G401 (cell line): Measurements from ENCODE around the gene CELF4. TPM values are rescaled to one million over a fixed set of nuclear protein-coding genes. Genes with fewer than 3 reads are reported as not detected.

Experiments used
- DNase-seq: peaks from one replicate; pipeline ENCODE4 v3.0.0-alpha.2; 2015; ENCODE audit warnings: low spot score
- in situ Hi-C: cut with HindIII; loops from 2 replicates; pipeline ENCODE4 v1.10.0; 2016; ENCODE audit warnings: low sequenced_read_pairs, mixed read lengths
- total RNA-seq: library from RNA; depleted of rRNA; stranded (reverse); fragments of >200 nt; shearing (Covaris generic); gene quantifications from 2 replicates; pipeline ENCODE4 v1.2.3, GENCODE V29; 2014

CELF4 gene
- total RNA-seq, 1 experiment from 2014 or later: not detected

GRCh38 chr18:37456873-37457272 is 108.7 kb downstream of the CELF4 start:
- in situ Hi-C loops: no loop called here

DNA sequence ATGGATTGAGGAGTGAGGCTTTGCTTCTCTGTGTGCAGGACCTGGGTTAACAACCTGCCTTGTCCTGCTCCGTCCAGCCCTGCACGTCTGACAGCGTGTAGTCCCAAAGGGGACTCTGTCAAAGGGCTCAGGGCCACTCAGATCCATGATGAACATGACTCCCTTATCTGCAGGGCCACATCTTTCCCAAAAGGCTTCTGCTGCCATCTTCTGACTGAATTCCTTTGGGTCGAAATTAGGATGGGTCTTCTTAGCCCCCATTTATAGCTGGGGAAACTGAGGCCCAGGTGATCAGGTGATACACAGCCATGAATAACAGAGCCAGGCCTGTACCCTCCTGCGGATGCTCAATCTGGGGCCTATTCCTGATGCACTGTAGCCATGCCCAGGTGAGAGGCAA is 109.2 kb downstream of the CELF4 start:
- in situ Hi-C loops: no loop called here
- no peak for DNase-seq

More at GRCh38 chr18:37456873-37457272, 108.7 kb downstream of the CELF4 start:
- DNase-seq: no peak

DNA sequence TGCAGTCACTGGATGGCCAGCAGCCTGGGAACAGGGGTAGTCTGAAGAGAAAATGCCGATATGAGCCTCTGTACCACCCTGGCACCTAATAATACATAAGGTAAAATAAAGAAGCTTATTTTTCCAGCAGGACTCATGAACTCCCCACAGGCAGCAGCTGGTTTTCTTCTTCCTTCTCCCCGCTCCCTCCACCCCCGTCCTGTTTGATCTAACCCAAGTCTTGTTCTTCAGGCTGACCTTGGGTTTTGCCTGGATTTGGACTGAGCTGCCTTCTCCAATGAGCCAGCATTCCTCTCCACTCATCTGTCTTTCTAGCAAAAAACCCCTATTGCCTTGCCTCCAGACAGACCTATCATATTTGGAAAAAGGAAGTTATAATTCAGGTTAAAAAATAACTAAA is 111.8 kb downstream of the CELF4 start:
- DNase-seq: no peak
- in situ Hi-C loops: no loop called here

DNA sequence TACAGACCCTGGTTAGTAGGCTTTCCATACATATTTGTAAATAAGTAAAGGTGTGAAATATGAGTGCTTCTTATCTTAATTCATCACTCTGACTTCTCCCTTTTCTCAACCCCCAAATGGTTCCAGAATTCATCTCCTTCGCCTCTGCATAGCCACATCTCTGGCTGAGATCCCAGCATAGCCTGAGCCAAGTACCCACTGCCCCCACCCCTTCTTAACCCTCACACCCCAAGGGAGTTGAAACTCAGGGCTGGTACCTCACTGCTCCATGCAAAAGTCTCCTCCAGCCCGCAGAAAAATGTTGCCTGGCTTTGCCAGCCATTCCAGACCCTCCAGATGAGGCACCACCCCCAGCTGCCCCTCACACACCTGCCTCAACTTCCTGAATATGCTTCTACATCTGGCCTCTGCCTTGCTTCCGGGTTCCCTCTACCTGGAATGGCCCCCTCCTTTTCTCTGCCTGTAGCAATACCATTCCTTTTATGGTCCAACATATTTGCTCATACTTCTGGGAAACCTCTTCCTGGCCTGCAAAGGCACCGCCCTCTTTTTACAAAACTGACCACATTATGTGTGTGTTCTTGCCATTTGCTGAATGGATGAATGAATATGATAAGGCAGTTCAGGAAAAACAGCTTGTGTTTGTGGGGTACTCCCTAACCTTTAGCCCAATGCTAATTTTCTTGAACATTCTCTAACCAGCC is 112.8 kb downstream of the CELF4 start:
- DNase-seq: no peak
- in situ Hi-C loops: no loop called here

GRCh38 chr18:37452015-37452414 is 113.6 kb downstream of the CELF4 start:
- DNase-seq: peak; percentile 50
- in situ Hi-C loops: no loop called here

DNA sequence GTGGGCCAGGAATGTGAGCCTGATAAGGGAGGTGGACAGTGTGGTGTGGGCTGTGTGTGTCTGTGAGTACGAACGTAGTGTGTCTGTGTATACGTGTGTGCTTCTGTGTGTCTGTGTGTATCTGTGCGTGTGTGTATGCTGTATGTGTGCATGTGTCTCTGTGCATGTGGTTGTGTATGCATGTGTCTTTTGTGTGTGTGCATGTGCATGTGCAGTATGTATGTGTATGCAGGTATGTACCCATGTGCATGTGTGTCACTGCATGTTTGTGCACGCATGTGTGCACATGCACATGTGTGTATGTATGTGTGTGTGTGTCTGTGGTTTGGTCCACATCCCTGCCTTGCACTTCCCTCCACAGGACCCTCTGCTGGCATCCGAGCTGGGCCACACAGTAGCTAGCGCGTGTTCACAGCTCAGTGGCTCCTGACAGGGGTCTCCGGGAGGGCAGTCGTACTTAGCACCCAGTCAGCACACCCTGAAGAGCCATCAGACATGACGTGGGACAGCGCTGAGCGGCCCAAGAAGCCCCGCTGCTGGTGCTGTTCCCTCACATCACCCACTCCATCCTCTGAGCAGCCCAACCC is 114.3 kb downstream of the CELF4 start:
- DNase-seq: no peak
- in situ Hi-C loops: no loop called here

GRCh38 chr18:37450434-37451132 is 115.0 kb downstream of the CELF4 start:
- DNase-seq: no peak
- in situ Hi-C loops: no loop called here

- no peak for DNase-seq
- in situ Hi-C loops: no loop called here
These were observed 116.0 kb downstream of the CELF4 start for GRCh38 chr18:37449618-37450017.

DNA sequence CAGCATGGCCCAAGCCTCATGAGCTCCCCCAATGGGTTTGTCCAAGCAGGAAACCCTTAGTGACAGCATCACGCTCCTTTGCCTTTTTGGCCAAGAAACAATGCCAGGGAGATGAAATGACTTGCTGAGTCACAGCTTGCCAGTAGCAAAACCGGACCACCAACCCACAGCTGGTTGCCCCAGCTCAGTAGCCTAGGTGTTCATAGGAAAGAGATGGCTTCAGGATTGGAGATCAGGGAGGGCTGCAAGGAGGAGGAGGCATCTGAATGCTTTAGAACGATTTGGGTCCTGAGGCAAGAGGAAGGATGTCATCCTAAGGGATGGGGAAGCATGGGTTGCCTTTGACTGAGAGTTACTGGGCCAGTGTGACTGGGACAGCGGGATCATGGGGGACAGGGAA is 116.7 kb downstream of the CELF4 start:
- in situ Hi-C loops: no loop called here

GRCh38 chr18:37447962-37448888 is 117.4 kb downstream of the CELF4 start:
- DNase-seq: peak; percentile 63
- in situ Hi-C loops: no loop called here

More for the DNA sequence above, 116.7 kb downstream of the CELF4 start:
- no peak for DNase-seq

GRCh38 chr18:37445836-37446235 is 119.8 kb downstream of the CELF4 start:
- in situ Hi-C loops: no loop called here
- DNase-seq: no peak

- DNase-seq: no peak
- in situ Hi-C loops: no loop called here
These were observed 120.2 kb downstream of the CELF4 start for GRCh38 chr18:37445368-37445767.

DNA sequence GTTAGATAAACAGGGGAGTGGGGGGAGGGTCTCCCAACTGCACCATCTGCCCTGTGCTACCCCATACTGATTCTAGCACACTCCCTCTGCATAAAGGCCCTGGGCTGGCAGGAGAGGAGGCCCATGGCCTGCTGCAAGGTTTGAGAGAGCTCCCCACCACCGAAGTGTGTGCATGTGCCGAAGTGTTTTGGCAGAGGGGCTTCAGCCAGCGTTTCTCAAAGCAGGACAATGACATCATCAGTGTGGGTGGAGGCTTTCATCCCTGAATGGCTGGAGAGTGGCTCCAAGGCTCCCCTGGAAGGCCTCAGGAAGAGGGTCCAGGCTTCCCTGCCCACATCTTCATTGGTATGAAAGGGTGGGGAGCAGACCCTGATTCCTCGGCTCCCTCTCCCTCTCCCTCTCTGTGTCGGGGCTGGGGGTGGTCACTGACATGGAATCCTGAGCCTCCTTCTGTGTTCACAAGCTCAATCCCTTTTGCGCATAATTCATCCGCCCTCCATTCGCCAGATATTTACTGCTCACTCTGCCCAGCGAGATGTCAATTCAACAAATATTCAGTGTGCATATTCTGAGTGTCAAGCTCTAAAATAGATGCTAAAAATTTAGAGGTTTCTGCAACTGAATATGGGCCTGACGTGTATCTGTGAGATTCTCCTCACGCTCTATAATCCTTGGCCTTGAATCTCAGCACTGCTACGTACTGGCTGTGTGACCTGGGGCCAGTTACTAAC is 122.1 kb downstream of the CELF4 start:
- DNase-seq: no peak
- in situ Hi-C loops: no loop called here

- in situ Hi-C loops: no loop called here
- DNase-seq: peak; percentile 67
These were observed 123.1 kb downstream of the CELF4 start for GRCh38 chr18:37442477-37442876.

DNA sequence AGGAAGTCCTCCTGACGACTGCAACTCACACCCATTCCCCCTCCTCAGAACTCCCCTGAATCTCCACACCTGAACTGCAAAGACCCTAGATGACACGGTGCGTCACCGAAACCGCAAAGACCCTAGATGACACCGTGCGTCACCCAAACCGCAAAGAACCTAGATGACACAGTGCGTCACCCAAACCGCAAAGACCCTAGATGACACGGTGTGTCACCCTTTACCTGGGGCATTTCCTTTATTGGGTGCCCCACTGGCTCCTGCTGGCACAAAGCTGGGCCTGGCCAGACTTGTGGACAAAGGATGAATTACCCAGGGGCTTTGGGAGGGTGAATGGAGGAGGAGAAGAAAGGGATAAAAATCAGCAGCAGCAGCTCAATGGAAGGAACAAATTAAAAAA is 123.8 kb downstream of the CELF4 start:
- in situ Hi-C loops: no loop called here
- DNase-seq: no peak

GRCh38 chr18:37440206-37440605 is 125.4 kb downstream of the CELF4 start:
- in situ Hi-C loops: no loop called here
- peak; percentile 75 for DNase-seq

DNA sequence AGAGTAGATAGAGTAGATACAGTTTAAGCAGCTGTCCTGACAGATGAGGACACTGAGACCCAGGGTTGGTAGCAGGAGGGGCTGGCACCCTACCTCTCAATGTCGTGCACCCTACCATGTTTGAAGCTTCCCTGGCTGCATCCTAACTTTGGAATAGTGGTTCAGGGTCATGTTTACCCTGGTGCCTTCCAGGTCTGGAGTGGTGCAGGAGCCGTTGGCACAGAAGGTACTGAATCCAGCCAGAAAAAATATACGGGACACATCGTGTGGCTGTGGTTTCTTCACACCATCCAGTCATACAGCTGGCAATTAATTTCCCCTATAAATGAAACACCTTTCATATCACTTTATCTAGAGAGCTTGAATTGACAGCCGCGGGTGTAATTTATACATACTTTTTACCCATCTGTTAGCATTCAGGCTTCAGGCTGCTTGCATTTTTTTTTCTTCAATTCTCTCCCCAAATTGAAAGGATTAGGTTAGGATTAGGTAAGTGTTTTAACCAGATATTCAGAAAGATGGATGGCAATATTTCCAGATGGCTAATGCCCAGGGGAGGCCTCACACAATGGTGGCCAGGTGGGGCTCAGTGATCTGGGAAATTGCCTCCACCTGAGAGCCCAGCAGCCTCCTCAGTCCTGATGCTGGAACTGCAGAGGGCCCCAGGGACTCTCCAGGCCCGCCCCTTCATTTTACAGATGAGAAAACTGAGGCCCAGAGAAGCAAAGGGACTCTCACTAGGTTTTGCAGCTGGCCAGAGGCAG is 127.0 kb downstream of the CELF4 start:
- in situ Hi-C loops: no loop called here
- DNase-seq: no peak

- in situ Hi-C loops: no loop called here
- peak; percentile 76 for DNase-seq
These were observed 129.6 kb downstream of the CELF4 start for GRCh38 chr18:37435996-37436395.
